Smooth muscle cell of trachea (primary cell): ENCODE data around the gene AHSG. TPM values are rescaled to one million over a fixed set of nuclear protein-coding genes. Genes with fewer than 3 reads are reported as not detected.

Experiments used
- total RNA-seq: library from RNA; depleted of rRNA; stranded (reverse); fragments of >200 nt; gene quantifications from 2 replicates; pipeline ENCODE4 v1.2.1, GENCODE V29; 2014

Gene AHSG, protein sequence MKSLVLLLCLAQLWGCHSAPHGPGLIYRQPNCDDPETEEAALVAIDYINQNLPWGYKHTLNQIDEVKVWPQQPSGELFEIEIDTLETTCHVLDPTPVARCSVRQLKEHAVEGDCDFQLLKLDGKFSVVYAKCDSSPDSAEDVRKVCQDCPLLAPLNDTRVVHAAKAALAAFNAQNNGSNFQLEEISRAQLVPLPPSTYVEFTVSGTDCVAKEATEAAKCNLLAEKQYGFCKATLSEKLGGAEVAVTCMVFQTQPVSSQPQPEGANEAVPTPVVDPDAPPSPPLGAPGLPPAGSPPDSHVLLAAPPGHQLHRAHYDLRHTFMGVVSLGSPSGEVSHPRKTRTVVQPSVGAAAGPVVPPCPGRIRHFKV
- not detected in 2 replicates for total RNA-seq

GRCh38 chr3:186612721-186613636 is at the start of gene AHSG:
Gene AHSG (plus strand): TSS chr3:186613060. CDS start chr3:186613142, 82 bp downstream.

GRCh38 chr3:186567072-186567921 is 45.6 kb upstream of the AHSG start, which contains the start of gene TBCCD1:
Gene TBCCD1 (minus strand): TSS chr3:186567339. CDS start chr3:186564329, 3,010 bp downstream.

GRCh38 chr3:186570096-186570940 is 42.5 kb upstream of the AHSG start, which contains the start of gene DNAJB11:
Gene DNAJB11 (plus strand): TSS chr3:186570720. CDS start chr3:186570898, 178 bp downstream.

GRCh38 chr3:186639778-186640472 is 27.1 kb downstream of the AHSG start, which contains the start of gene FETUB:
Gene FETUB (plus strand): TSS chr3:186640399. CDS start chr3:186640461, 62 bp downstream.

DNA sequence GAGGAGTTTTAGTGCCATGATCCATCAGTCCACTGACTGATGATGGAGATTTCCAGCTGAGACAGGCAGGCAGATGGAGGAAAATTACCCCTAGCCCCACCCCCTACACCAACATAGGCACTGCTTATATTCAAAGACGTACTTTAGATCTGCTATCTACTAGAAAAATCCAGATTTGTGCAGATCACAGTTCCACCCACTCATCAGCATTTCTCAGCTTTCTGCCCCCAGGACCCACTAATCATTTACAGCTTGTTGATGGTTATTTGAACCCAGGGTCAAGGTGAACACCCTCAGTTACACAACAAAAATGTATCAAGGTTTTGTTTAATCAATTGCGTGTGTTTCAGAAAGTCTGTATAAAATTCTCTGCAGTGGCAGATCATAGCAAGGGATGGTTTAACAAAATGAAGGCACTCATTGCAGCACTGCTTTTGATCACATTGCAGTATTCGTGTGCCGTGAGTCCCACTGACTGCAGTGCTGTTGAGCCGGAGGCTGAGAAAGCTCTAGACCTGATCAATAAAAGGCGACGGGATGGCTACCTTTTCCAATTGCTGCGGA is 52.8 kb downstream of the AHSG start, which contains the start of gene HRG:
TSS of gene HRG (plus strand) at position 390 of the 564 bp plus-strand sequence. CDS start at position 408, 18 bp downstream.

Other genes with a start within 250 kb of the AHSG start
- gene CRYGS, start 68.7 kb upstream of the AHSG start, total RNA-seq: 0.83 and 2.0 TPM in 2 replicates
- 13.6 and 14.8 TPM in 2 replicates for gene TBCCD1, start 45.7 kb upstream of the AHSG start, total RNA-seq
- gene DNAJB11, start 42.3 kb upstream of the AHSG start, total RNA-seq: 30.1 and 39.3 TPM in 2 replicates
- not detected in 2 replicates for gene FETUB, start 27.3 kb downstream of the AHSG start, total RNA-seq
- gene HRG, start 53.0 kb downstream of the AHSG start, total RNA-seq: not detected in 2 replicates
- not detected in 2 replicates for gene KNG1, start 104.3 kb downstream of the AHSG start, total RNA-seq
- 717 and 813 TPM in 2 replicates for gene EIF4A2, start 170.5 kb downstream of the AHSG start, total RNA-seq
- 11.4 and 42.2 TPM in 2 replicates for gene RFC4, start 193.4 kb downstream of the AHSG start, total RNA-seq
- gene ADIPOQ, start 229.7 kb downstream of the AHSG start, total RNA-seq: under 0.01 and 0.15 TPM in 2 replicates